Nucleus accumbens (tissue), 56 donors: Measurements from ENCODE around the gene TNXB.
A peak's percentile ranks its signal among the peaks of the same experiment; 100 is the strongest.
"Not testable (repeated sequence)": the region's sequence is repeated elsewhere in the genome, so short reads cannot be mapped to it uniquely, and the experiment has no call there.

Experiments
- DNase-seq, 56 donors: peaks; one replicate each; lab custom pipeline; 2025; lab: John Stamatoyannopoulos, UW

The TNXB gene

DNA sequence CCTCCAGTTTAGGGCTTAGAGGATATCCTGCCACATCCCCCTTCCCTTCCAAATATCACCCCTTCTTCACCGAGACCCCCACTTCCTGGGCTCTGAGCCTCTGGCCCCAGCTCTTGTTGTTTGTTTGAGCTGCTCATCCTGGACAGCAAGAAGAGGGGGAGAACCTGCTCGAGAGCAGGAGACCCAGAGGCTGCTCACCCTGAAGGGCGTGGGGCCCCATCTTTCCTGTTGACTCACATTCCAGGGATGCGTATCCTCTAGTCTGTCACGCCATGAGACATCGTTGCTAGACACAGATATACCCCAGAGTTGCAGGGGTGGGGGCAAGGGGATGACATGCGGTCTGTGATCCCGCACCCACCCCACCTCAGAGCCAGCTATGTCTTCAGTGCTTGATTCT lies 5.7 kb upstream of the TNXB start:
- DNase-seq: no peak

DNA sequence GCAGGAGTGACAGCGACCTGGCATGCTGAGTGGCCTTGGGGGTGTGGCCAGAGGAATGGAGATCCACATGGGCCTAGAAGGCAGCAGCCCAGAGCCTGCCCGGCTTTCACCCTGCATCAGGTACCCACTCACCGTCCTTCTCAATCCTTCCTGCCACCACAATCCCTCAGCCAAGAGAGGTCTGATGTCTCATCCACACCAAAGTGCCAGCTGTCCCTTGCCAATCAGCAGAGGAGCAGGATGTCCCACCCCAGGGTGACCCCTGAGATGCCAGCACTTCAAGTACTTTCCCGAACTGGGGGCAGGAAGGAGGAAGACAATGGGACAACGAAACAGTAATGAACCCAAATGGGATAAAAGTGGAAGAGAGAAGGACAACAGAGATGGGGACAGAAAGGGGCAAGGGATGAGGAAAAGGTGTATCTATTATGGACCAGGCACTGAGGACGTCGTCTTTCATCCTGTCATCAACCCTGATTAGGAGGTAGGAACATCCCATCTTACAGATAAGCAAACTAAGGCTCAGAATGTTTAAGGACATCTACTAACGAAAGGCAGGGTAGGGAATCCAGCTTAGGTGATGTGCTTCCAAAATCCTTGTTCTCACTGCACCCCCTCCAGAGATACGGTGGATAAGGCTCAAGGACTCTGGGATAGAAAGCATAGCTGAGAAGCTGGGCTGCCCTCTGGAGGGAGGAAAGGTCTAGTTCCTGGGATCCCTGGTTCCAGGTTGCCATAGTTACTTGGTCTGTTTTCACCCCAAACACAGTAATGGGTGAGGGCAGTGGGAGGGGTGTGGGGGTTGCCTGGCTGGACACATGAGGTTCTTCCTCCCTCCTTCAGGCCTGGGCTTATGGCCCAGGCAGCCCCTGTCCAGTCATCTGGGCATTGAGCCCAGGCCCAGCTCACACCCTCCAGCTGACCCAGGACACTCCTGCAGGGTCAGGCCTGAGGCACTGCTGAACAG lies 4.5 kb upstream of the TNXB start:
- DNase-seq: peak in 44 of 56 donors; percentile 5 to 76 (median 41)

- DNase-seq: no peak
These were observed 3.4 kb upstream of the TNXB start for GRCh38 chr6:32112431-32112980.

GRCh38 chr6:32111424-32112066 lies 2.4 kb upstream of the TNXB start:
- DNase-seq: no peak

GRCh38 chr6:32110632-32111031 lies 1.5 kb upstream of the TNXB start:
- DNase-seq: no peak

DNA sequence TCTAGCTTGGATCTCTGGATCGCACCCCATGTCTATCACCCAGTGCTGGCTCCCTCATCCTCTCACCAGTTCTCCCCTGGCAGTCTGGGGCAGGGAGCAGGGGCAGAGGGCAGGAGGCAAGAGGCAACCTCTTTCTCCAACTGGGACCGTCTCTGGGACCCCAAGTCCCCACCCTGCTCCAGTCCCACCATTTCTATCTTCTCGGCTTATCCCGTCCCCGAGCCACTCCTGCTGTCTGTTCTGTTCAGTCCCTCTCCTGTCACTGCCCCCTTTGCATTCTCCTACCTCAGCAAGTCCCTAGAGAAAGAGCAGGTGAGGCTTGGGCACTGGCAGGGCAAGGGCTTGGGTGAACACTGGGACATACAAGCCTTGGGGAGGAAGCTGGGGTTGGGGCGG lies 625 bp upstream of the TNXB start:
- DNase-seq: no peak

DNA sequence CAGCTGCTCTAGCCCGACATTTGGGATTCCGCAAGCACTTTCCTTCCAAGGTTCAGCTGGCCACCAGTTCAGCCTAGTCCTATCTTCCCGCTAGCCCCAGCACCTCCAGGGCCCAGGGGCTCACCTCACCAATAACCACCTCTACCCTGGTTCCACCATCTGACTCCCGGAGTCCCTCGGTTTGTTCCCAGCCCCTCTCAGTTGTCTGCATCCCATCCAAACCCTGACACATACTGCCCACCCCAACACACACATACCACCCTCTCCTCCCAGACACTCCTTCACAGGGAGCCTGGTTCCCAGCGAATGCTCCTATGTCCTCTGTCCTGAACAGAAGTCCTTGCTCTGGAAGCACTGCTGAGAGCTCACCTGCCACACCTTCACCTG lies 418 bp downstream of the TNXB start:
- no peak for DNase-seq

GRCh38 chr6:32108094-32108627 lies 977 bp downstream of the TNXB start:
- DNase-seq: peak in 1 of 56 donors; percentile 19

DNA sequence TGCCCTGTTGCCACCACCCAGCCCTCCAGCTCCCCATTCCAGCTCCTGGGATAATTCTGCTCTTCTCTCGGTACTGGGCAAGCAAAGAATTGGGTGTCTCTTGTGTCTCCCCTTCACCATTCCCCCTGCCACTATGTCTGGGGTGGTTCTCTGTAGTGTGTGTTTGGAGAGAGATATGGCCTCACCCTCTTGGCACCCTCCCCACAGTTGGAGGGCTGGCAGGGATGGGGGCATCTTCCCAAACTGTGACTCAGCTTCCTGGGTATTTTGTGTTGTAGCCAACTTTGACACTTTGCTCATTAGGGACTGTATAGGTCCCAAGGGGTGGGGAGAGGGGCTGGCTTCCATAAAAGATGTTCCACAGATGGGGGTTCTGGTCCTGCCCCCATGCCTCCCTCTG lies 1.7 kb downstream of the TNXB start:
- DNase-seq: no peak

DNA sequence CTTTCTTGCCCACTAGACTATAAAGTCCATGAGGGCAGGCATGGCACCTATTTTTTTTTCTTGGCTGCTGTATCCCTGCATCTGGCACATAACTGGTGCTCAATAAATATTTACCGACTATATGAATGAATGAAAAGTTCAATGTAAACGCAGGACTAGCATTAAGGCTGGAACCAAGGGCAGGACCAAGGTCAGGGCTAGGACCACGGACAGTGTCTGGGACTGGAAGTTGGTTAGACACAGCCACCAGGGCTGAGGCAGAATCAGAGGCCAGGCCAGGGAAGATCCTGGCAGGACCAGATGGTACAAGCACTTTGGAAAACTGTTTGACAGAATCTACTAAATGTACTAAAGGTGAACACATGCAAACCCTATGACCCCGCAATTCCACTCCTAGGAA lies 3.7 kb downstream of the TNXB start:
- no peak for DNase-seq

DNA sequence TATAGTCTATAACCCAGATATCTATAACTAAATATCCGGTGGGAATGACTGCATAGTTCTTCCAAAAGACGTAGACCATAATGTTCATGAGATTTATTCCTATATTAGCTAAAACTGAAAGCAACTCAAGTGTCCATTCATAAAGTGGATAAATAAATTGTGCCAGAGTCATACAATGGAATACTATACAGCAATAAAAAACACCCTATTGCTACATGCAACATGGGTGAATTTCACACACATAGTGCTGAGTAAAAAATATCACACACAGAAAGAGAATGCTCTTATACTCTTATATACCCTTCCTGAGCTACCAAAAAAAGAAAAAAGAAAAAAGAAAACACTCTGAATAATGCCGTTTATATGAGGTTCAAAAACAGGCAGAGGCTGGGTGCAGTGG lies 6.9 kb downstream of the TNXB start:
- DNase-seq: no peak

DNA sequence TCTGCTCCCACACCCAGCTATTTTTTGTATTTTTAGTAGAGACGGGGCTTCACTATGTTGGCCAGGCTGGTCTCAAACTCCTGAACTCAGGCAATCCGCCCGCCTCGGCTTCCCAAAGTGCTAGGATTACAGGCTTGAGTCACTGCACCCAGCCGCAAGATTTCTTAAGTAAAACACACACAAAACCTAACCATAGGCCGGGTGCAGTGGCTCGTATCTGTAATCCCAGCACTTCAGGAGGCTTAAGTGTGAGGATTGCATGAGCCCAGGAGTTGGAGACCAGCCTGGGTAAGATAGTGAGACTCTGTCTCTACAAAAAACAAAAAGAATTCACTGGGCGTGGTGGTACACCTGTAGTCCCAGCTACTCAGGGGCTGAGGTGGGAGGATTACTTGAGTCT lies 8.9 kb downstream of the TNXB start:
- not testable (repeated sequence) for DNase-seq

DNA sequence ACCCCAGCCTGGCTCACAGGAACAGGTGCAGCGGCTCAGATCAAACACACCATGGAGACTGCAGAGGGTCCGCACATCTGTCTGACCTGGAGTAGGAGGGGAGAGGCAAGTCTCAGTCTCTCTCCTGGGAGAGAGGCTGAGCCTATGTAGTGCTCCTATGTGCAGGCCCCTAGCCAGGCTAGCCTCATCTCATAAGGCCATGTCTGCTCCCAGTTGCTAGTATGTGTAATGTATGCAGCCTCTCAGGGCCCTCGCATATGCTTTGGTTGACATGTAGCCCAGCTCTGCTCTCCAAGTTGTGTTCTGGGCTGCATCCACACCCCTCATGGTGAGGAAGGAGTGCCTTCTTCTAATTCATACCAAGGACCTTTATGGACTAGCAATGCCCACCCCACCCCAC lies 11.8 kb downstream of the TNXB start:
- DNase-seq: no peak

GRCh38 chr6:32096394-32097258 lies 12.5 kb downstream of the TNXB start:
- no peak for DNase-seq

- no peak for DNase-seq
These were observed 13.1 kb downstream of the TNXB start for GRCh38 chr6:32096087-32096393.

DNA sequence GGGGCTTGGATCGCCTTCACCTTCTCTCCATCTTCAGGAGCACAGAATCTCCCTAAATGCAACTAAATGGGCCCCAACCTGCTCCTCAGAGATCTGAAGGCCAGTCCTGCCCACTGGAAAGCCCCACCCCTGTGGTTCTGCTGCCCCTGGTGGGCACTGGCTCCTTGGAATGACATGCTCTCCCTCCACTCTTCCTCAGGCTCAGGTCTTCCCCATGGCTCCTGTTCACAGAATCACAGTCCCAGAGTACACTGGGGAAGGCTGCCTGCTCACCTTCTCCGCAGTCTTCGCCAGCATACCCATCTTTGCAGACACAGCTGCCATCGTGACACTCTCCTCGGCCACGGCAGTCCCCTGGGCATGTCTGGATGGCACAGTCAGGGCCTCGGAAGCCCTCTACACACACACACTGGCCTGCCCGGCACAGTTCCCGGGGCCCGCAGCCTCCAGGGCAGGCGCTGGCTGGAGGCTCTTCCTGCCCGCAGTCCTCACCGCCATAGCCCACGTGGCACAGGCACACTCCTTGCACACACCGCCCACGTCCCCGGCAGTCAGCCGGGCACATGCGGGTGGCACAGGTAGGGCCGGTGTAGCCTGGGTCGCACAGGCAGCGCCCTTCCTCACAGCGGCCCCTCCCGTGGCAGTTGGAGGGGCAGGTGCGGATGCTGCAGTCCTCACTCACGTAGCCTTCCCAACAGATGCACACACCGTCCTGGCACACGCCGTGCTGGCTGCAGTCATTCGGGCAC lies 13.6 kb downstream of the TNXB start:
- no peak for DNase-seq

DNA sequence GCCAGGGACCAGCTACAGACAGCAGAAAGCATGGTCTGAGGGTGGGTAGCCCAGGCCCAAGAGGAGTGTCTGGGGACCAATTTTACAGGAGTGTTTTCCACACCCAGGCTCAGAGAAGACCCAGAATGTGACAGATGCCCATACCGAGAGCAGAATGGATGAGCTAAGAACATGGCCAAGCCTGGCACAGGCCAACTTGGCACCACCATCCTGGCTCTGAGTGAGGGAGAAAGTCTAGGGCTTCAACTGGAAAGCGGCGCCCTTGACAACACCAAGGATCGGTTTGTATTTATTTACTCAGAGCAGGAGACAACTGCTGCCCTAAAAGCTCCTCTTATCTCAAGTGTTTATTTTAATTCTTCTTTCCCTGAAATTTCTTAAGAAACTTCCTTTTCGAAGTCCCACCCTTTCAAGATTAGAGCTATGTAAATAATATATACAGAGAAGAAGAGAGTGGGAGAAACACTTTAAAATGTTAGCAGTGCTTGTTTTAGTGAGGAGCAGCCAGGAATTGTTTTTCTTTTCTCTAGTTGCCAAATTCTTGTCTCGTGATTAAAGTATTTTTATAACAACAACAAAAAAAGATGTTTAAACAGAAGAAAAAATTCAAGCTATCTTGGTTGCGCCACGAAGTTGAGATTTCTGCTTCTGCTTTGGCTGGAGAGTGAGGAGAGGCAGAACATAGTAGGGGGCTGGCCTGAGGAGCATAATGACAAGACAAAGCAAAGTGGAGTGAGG lies 16.2 kb downstream of the TNXB start:
- peak in 15 of 56 donors; percentile 2 to 44 (median 23) for DNase-seq

- no peak for DNase-seq
These were observed 19.9 kb downstream of the TNXB start for GRCh38 chr6:32089082-32089828.
